Central memory CD8-positive, alpha-beta T cell (primary cell): ENCODE results near the gene CDK16.
A peak's percentile ranks its signal among the peaks of the same experiment; 100 is the strongest.

Experiments used
- ATAC-seq: fragments of 150-1000 bp; cut with Tn5 transposase; replicated peaks from 2 replicates; pipeline ENCODE4 v1.10.0; 2022; ENCODE audit warnings: mild to moderate bottlenecking, moderate FRiP score, moderate number of reproducible peaks; ENCODE audit not compliant: poor library complexity, severe bottlenecking; ENCODE audit errors: extremely low read depth
- DNase-seq, 2 donors: peaks; one replicate each; pipeline ENCODE4 v3.0.0; 2021; ENCODE audit warnings: low spot score in 2 of 2
- H3K27ac Mint-ChIP-seq: one replicate; pipeline ENCODE4 v1.8.0; 2022; ENCODE audit warnings: low read depth, mild to moderate bottlenecking, moderate library complexity, mixed read lengths
- H3K27me3 Mint-ChIP-seq: one replicate; pipeline ENCODE4 v1.8.0; 2022; ENCODE audit warnings: mixed read lengths
- H3K36me3 Mint-ChIP-seq: one replicate; pipeline ENCODE4 v1.8.0; 2022; ENCODE audit warnings: mild to moderate bottlenecking, moderate library complexity, mixed read lengths; ENCODE audit not compliant: insufficient read depth
- H3K4me1 Mint-ChIP-seq: one replicate; pipeline ENCODE4 v1.8.0; 2022; ENCODE audit warnings: mixed read lengths
- H3K4me3 Mint-ChIP-seq: one replicate; pipeline ENCODE4 v1.8.0; 2022; ENCODE audit warnings: mild to moderate bottlenecking, moderate library complexity, mixed read lengths
- H3K9me3 Mint-ChIP-seq: one replicate; pipeline ENCODE4 v1.8.0; 2022; ENCODE audit warnings: mixed read lengths

CDK16 gene

DNA sequence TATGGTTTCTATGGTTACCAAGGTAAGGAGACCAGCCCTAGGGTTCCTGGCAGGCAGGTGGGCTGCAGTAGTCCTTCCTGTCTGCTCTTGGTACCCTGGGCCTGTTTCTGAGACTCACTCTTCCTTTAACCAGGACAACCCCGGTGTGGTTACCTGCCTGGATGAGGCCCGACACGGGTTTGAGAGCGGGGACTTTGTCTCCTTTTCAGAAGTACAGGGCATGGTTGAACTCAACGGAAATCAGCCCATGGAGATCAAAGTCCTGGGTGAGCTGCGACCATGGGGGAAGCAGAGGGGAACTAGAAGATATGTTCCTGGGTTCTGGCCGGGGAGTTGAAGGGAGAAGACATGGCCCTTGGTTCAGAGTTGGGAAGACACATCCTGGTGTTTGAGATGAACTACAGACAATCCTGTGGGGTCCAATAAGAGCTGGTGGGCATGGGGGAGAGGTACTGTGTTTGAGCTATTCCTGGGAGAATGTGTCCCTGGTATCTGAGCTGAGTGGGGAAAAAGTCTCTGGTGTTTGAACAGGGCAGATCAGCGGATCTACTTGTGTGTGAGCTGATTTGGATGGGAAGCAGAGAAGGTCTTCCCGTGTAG is 17.0 kb upstream of the CDK16 start:
- H3K27me3 Mint-ChIP-seq: no peaks in the 10 kb centered on the region
- H3K27ac Mint-ChIP-seq: no peak overlapping the region
- DNase-seq (no peak), ATAC-seq (no peak)
- H3K36me3 Mint-ChIP-seq: peaks cover 47% of the 10 kb centered on the region
- peaks cover 20% of the 10 kb centered on the region for H3K4me1 Mint-ChIP-seq
- H3K4me3 Mint-ChIP-seq: no peak overlapping the region
- no peaks in the 10 kb centered on the region for H3K9me3 Mint-ChIP-seq

DNA sequence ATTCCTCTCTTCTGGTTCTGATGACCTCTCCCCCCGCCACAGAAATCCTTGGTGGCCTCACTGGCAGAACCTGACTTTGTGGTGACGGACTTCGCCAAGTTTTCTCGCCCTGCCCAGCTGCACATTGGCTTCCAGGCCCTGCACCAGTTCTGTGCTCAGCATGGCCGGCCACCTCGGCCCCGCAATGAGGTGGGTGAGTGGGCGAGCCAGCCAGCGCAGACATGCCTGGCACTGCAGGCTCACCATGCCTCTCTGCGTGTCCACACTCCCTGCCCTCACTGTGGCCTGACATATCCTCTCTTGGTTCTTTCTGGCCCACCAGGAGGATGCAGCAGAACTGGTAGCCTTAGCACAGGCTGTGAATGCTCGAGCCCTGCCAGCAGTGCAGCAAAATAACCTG is 16.2 kb upstream of the CDK16 start:
- H3K27ac Mint-ChIP-seq: no peak overlapping the region
- H3K4me3 Mint-ChIP-seq: no peak overlapping the region

DNA sequence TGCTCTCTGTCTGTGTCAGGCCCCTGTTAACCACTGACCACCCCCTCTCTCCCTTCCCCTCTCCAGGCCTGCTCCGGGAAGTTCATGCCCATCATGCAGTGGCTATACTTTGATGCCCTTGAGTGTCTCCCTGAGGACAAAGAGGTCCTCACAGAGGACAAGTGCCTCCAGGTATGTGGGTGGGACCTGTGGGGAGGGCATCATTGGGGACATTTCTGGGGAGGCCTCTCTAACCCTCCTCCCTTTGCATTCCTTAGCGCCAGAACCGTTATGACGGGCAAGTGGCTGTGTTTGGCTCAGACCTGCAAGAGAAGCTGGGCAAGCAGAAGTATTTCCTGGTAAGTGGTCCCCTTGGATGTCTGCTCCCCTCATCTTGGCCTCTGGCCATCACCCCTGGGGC is 15.6 kb upstream of the CDK16 start:
- no peak for ATAC-seq
- H3K9me3 Mint-ChIP-seq: no peaks in the 10 kb centered on the region
- H3K27ac Mint-ChIP-seq: peak overlapping the region; percentile 38
- peaks cover 10% of the 10 kb centered on the region for H3K4me1 Mint-ChIP-seq
- H3K27me3 Mint-ChIP-seq: no peaks in the 10 kb centered on the region
- peaks cover 55% of the 10 kb centered on the region for H3K36me3 Mint-ChIP-seq
- DNase-seq: no peak
- H3K4me3 Mint-ChIP-seq: no peak overlapping the region

More for the DNA sequence above, 16.2 kb upstream of the CDK16 start:
- H3K27me3 Mint-ChIP-seq: no peaks in the 10 kb centered on the region
- no peaks in the 10 kb centered on the region for H3K9me3 Mint-ChIP-seq
- no peak for DNase-seq
- peaks cover 56% of the 10 kb centered on the region for H3K36me3 Mint-ChIP-seq
- H3K4me1 Mint-ChIP-seq: peaks cover 11% of the 10 kb centered on the region
- ATAC-seq: no peak

DNA sequence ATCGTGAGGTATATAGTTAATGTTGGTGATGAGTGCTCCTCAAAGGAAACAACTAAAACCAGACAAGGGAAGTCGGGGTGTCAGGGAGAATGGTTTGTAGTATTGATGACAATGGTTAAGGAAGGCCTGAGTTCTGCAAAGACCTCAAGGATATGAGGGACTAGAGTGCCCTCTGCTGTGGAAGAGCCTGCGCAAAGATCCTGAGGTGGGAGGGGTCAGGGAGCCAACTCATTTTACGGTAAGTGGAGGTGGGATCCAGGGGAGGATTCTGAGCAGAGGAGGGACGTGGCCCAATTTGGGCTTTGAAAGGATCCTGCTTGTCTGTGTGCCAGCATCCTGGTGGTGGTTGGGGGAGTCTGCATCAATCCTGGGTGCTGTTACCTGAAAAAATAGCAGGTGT is 13.5 kb upstream of the CDK16 start:
- no peak for DNase-seq
- peaks cover 58% of the 10 kb centered on the region for H3K36me3 Mint-ChIP-seq
- no peak overlapping the region for H3K27ac Mint-ChIP-seq
- no peaks in the 10 kb centered on the region for H3K9me3 Mint-ChIP-seq
- no peaks in the 10 kb centered on the region for H3K27me3 Mint-ChIP-seq
- H3K4me1 Mint-ChIP-seq: no peaks in the 10 kb centered on the region
- no peak overlapping the region for H3K4me3 Mint-ChIP-seq
- no peak for ATAC-seq

DNA sequence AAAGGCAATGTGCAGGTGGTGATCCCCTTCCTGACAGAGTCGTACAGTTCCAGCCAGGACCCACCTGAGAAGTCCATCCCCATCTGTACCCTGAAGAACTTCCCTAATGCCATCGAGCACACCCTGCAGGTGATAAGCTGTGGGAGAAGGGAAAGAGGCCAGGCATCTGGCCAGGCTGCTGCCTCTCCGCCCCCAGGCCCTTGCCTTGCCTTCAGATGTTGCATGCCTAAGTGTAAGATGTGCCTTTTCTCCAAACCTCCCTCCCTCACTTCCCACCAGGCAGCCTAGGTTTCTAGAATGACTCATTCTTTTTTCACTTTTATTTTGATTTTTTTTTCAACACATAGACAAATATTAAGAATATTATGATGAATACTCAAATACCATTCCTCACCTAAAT is 12.2 kb upstream of the CDK16 start:
- DNase-seq: no peak
- Mint-ChIP-seq H3K27ac (no peak overlapping the region), H3K4me3 (no peak overlapping the region), H3K27me3 (no peaks in the 10 kb centered on the region), H3K36me3 (peaks cover 56% of the 10 kb centered on the region), H3K4me1 (no peaks in the 10 kb centered on the region), H3K9me3 (no peaks in the 10 kb centered on the region)
- ATAC-seq: no peak

DNA sequence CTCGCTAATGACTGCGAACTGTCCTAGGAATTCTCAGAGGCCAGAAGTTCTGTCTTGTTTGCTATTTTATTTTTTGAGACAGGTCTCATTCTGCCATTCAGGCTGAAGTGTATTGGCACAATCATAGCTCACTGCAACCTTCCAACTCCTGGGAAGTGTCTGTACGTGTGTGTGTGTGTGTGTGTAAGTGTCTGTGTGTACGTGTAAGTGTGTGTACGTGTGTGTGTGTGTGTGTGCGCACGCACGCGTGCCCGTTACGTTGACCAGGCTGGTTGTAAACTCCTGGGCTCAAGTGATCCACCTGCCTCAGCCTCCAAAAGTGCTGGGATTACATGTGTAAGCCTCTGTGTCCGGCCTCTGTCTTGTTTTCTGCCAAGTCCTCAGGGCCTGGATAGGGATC is 10.4 kb upstream of the CDK16 start:
- Mint-ChIP-seq H3K36me3 (peaks cover 56% of the 10 kb centered on the region), H3K27ac (no peak overlapping the region), H3K4me3 (no peak overlapping the region), H3K27me3 (no peaks in the 10 kb centered on the region), H3K9me3 (no peaks in the 10 kb centered on the region), H3K4me1 (no peaks in the 10 kb centered on the region)
- DNase-seq: no peak
- no peak for ATAC-seq

DNA sequence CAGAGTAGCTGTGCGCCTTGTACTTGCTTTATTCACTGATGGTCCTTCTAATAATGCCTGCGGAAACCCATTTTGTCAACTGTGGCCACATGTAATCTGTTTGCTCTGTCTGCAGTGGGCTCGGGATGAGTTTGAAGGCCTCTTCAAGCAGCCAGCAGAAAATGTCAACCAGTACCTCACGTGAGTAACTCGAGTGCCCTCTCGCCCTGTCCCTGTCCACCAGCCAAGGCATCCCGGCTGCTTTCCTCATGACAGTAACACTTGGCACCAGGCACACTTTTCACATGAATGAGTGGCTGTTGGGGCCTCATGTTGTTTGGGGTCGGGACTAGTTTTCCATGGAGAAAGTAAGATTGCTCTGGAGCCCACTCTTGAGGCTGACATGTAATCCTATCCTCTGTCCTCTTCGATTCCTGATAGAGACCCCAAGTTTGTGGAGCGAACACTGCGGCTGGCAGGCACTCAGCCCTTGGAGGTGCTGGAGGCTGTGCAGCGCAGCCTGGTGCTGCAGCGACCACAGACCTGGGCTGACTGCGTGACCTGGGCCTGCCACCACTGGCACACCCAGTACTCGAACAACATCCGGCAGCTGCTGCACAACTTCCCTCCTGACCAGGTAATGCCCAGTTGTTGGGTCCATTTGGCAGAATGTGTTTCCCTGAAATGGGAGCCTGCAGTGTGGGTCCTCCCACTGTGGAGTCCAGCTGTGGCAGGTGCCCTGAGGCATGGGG is 8.8 kb upstream of the CDK16 start:
- no peaks in the 10 kb centered on the region for H3K4me1 Mint-ChIP-seq
- H3K9me3 Mint-ChIP-seq: no peaks in the 10 kb centered on the region
- H3K27me3 Mint-ChIP-seq: no peaks in the 10 kb centered on the region
- no peak overlapping the region for H3K4me3 Mint-ChIP-seq
- ATAC-seq (no peak), DNase-seq (no peak)
- no peak overlapping the region for H3K27ac Mint-ChIP-seq
- H3K36me3 Mint-ChIP-seq: peaks cover 52% of the 10 kb centered on the region

DNA sequence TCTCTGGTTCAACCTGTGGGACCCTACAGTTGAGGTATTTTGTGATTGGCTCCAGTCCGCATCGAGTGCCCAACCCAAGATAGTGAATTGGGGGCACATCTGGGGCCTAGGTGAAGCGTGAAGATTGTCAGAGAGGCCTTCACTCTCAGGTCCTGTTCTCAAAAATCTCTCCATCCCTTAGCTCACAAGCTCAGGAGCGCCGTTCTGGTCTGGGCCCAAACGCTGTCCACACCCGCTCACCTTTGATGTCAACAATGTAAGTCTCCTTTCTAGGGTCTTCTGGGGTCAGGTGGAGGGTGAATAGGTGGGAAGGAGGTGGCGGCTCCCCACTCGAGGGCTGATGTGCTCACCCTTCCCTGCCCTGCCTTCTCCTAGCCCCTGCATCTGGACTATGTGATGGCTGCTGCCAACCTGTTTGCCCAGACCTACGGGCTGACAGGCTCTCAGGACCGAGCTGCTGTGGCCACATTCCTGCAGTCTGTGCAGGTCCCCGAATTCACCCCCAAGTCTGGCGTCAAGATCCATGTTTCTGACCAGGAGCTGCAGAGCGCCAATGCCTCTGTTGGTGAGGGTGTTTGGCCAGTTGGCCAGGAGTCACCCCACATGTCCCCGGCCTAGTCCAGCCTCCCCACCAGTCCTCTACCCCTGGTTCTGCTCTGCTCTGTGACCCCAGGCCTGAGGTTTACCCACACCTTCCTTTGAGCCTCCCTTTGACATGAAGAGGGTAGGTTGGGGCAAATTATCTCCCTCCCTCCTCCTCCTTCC is 7.6 kb upstream of the CDK16 start:
- Mint-ChIP-seq H3K27ac (no peak overlapping the region), H3K36me3 (peaks cover 48% of the 10 kb centered on the region), H3K4me3 (no peak overlapping the region), H3K27me3 (no peaks in the 10 kb centered on the region), H3K9me3 (no peaks in the 10 kb centered on the region), H3K4me1 (no peaks in the 10 kb centered on the region)
- ATAC-seq: no peak
- DNase-seq: no peak

DNA sequence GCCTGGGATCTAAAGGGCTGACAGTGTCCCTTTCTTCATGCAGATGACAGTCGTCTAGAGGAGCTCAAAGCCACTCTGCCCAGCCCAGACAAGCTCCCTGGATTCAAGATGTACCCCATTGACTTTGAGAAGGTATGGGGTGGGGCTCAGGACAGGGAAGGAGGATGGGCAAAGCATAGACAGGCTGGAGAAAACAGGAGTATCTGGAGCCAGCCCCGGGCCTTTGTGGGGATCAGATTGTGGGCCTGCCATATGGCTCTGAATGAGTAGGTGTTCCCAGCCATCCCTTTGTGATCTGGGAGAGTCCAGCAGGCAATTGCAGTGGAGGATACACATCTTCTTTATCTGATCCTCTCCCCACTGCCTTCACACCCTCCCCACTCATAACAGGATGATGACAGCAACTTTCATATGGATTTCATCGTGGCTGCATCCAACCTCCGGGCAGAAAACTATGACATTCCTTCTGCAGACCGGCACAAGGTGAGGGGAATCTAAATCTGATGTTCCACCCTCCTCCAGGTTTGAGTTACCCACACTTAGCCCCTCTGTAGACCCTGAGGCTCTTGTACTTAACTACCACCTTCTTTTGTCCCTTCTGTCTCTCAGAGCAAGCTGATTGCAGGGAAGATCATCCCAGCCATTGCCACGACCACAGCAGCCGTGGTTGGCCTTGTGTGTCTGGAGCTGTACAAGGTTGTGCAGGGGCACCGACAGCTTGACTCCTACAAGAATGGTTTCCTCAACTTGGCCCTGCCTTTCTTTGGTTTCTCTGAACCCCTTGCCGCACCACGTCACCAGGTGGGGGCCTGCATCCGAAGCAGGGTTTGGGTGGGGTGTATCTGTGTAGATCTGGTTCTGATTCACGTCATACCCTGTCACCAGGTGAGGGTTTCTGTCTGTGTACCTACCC is 5.8 kb upstream of the CDK16 start:
- Mint-ChIP-seq H3K27me3 (no peaks in the 10 kb centered on the region), H3K4me1 (peaks cover 16% of the 10 kb centered on the region), H3K27ac (no peak overlapping the region), H3K4me3 (no peak overlapping the region), H3K9me3 (no peaks in the 10 kb centered on the region), H3K36me3 (peaks cover 43% of the 10 kb centered on the region)
- no peak for DNase-seq
- no peak for ATAC-seq

DNA sequence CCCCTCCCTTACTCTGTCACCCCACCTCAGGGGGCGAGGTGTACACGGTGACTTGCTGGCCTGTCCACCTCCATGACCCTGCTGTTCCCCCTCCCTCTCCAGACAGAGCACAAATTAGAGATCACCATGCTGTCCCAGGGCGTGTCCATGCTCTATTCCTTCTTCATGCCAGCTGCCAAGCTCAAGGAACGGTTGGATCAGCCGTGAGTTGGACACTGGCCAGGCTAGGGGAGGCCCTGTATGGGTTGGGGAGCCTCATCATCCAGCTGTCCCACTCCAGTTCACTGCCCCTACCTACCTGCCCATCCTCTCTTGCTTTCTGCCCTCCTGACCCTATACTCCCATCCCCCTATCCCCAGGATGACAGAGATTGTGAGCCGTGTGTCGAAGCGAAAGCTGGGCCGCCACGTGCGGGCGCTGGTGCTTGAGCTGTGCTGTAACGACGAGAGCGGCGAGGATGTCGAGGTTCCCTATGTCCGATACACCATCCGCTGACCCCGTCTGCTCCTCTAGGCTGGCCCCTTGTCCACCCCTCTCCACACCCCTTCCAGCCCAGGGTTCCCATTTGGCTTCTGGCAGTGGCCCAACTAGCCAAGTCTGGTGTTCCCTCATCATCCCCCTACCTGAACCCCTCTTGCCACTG is 3.9 kb upstream of the CDK16 start:
- Mint-ChIP-seq H3K27ac (no peak overlapping the region), H3K9me3 (no peaks in the 10 kb centered on the region), H3K36me3 (peaks cover 46% of the 10 kb centered on the region), H3K4me1 (peaks cover 23% of the 10 kb centered on the region), H3K27me3 (no peaks in the 10 kb centered on the region), H3K4me3 (no peak overlapping the region)
- ATAC-seq: no peak
- DNase-seq: no peak

DNA sequence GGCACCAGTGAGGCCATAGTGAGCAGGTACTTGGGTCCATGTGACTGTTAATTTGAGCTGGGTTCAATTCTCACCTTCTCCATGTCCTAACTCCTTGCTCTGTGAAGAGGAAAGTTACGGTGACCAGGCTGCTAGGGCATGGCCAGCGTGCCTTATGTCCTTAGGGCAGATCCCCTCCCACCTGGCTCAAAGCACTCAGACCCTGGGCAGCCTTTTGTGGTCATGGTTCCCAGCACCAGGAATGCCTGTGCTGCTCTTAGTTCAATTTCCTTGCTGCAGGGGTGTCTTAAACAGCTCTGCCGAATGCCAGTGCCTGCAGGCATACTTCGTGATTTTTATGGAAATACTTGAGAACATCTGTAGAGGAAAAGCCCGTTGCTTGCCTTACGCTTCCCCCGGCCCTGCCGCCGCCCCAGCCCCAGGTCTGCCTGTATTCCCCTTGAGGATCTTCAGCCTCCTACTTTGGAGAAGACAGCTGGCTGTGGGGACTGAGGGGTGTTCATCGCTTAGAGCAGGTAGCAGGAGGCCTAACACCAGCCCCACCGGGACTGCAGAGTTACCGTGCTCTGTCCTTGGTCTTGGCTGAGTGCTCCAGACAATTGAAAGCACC is 3.1 kb upstream of the CDK16 start:
- H3K4me1 Mint-ChIP-seq: peaks cover 31% of the 10 kb centered on the region
- ATAC-seq: no peak
- H3K27me3 Mint-ChIP-seq: no peaks in the 10 kb centered on the region
- no peak overlapping the region for H3K4me3 Mint-ChIP-seq
- H3K27ac Mint-ChIP-seq: no peak overlapping the region
- peaks cover 42% of the 10 kb centered on the region for H3K36me3 Mint-ChIP-seq
- no peaks in the 10 kb centered on the region for H3K9me3 Mint-ChIP-seq
- DNase-seq: no peak
